Stimulated activated CD4-positive, alpha-beta T cell treated with anti-CD3 and anti-CD28 coated beads, Interleukin-4, amount 100 ng/mL, for 48 hours (primary cell): ENCODE data around the gene UBTD2.
A peak's percentile ranks its signal among the peaks of the same experiment; 100 is the strongest.
"Not testable (repeated sequence)": the region's sequence is repeated elsewhere in the genome, so short reads cannot be mapped to it uniquely, and the experiment has no call there.

Experiments
- DNase-seq, 2 donors: peaks; one replicate each; pipeline ENCODE4 v3.0.0-alpha.2; 2020; ENCODE audit warnings: low read depth in 2 of 2

UBTD2 gene

GRCh38 chr5:172293054-172293744 is 9.6 kb upstream of the UBTD2 start:
- peak; percentile 29 to 48 for DNase-seq

- not testable (repeated sequence) for DNase-seq
Observed at GRCh38 chr5:172291837-172292236, 8.3 kb upstream of the UBTD2 start.

- DNase-seq: no peak
Observed at GRCh38 chr5:172288465-172288864, 4.9 kb upstream of the UBTD2 start.

GRCh38 chr5:172287140-172287539 is 3.6 kb upstream of the UBTD2 start:
- DNase-seq: not testable (repeated sequence)

- DNase-seq: no peak
Observed at GRCh38 chr5:172285226-172286143, 1.9 kb upstream of the UBTD2 start.

- DNase-seq: no peak
Observed at GRCh38 chr5:172284611-172284980, 1.0 kb upstream of the UBTD2 start.

GRCh38 chr5:172283862-172284610 is 472 bp upstream of the UBTD2 start:
- peak; percentile 65 to 74 for DNase-seq

GRCh38 chr5:172282272-172283019 is 1.1 kb downstream of the UBTD2 start:
- DNase-seq: no peak

GRCh38 chr5:172281346-172281745 is 2.2 kb downstream of the UBTD2 start:
- DNase-seq: no peak

- DNase-seq: no peak
Observed at GRCh38 chr5:172280929-172281328, 2.6 kb downstream of the UBTD2 start.

- DNase-seq: no peak
Observed at GRCh38 chr5:172280317-172280716, 3.2 kb downstream of the UBTD2 start.

- no peak for DNase-seq
Observed at GRCh38 chr5:172278356-172278755, 5.2 kb downstream of the UBTD2 start.

GRCh38 chr5:172276214-172276613 is 7.3 kb downstream of the UBTD2 start:
- DNase-seq: no peak

- DNase-seq: peak; percentile 45 to 59
Observed at GRCh38 chr5:172274951-172275753, 8.4 kb downstream of the UBTD2 start.

- DNase-seq: no peak
Observed at GRCh38 chr5:172267943-172268342, 15.6 kb downstream of the UBTD2 start.

- DNase-seq: no peak
Observed at GRCh38 chr5:172266676-172267092, 16.9 kb downstream of the UBTD2 start.

GRCh38 chr5:172266071-172266675 is 17.4 kb downstream of the UBTD2 start:
- no peak for DNase-seq

- DNase-seq: no peak
Observed at GRCh38 chr5:172264815-172265395, 18.7 kb downstream of the UBTD2 start.

- no peak for DNase-seq
Observed at GRCh38 chr5:172255444-172255843, 28.1 kb downstream of the UBTD2 start.

GRCh38 chr5:172252501-172252900 is 31.1 kb downstream of the UBTD2 start:
- DNase-seq: no peak
